MCF 10A (cell line): Measurements from ENCODE around the gene UQCC2. TPM values are rescaled to one million over a fixed set of nuclear protein-coding genes. Genes with fewer than 3 reads are reported as not detected.

Source experiments
- BruUV-seq: library from RNA; stranded (reverse); fragments of 400-500 nt; replicated peaks from 2 replicates; lab custom pipeline; 2021; lab: Mats Ljungman, UMichigan
- CTCF ChIA-PET: fragments of 300-600 bp; sonication (Branson Sonifier 250); formaldehyde crosslinking; extraction: SDS; loops from one replicate; lab custom pipeline; 2021; ENCODE audit warnings: antibody characterized with exemption, inconsistent platforms; lab: Yijun Ruan, JAX
- POLR2A ChIA-PET: fragments of 300-600, 350-650 bp; sonication (Branson Sonifier 250); formaldehyde crosslinking; extraction: SDS; loops from one replicate; lab custom pipeline; 2020; ENCODE audit warnings: antibody characterized with exemption, inconsistent platforms; lab: Yijun Ruan, JAX
- DNase-seq: peaks from one replicate; pipeline ENCODE4 v3.0.0-alpha.2; 2018; ENCODE audit not compliant: unreplicated experiment
- H3K27ac Mint-ChIP-seq: one replicate; pipeline ENCODE4 v1.8.0; 2022; ENCODE audit warnings: mild to moderate bottlenecking, low read depth, mixed read lengths; ENCODE audit not compliant: unreplicated experiment
- H3K27me3 Mint-ChIP-seq: one replicate; pipeline ENCODE4 v1.8.0; 2022; ENCODE audit warnings: mixed read lengths; ENCODE audit not compliant: insufficient read depth, unreplicated experiment
- H3K36me3 Mint-ChIP-seq: one replicate; pipeline ENCODE4 v1.8.0; 2022; ENCODE audit warnings: mild to moderate bottlenecking, moderate library complexity, mixed read lengths; ENCODE audit not compliant: insufficient read depth, unreplicated experiment
- H3K4me1 Mint-ChIP-seq: one replicate; pipeline ENCODE4 v1.8.0; 2022; ENCODE audit warnings: mixed read lengths; ENCODE audit not compliant: insufficient read depth, unreplicated experiment
- H3K4me3 Mint-ChIP-seq: one replicate; pipeline ENCODE4 v1.8.0; 2022; ENCODE audit warnings: mild to moderate bottlenecking, moderate library complexity, mixed read lengths; ENCODE audit not compliant: unreplicated experiment
- H3K9me3 Mint-ChIP-seq: one replicate; pipeline ENCODE4 v1.8.0; 2022; ENCODE audit warnings: mixed read lengths; ENCODE audit not compliant: unreplicated experiment
- CTCF ChIP-seq: fragments of 200-600 bp; IDR thresholded peaks from one replicate; pipeline ENCODE4 v1.8.0; 2022; ENCODE audit warnings: antibody characterized with exemption, mild to moderate bottlenecking; ENCODE audit not compliant: unreplicated experiment
- intact Hi-C: fragments of 100-400 bp; cut with micrococcal nuclease; formaldehyde crosslinking; loops from 2 replicates; pipeline ENCODE4 v1.14.1; 2022
- total RNA-seq: library from RNA; stranded (reverse); gene quantifications from 2 replicates; pipeline ENCODE4 v1.2.3, GENCODE V29; 2022

Gene UQCC2
- total RNA-seq, 1 experiment from 2014 or later = 122 TPM

DNA sequence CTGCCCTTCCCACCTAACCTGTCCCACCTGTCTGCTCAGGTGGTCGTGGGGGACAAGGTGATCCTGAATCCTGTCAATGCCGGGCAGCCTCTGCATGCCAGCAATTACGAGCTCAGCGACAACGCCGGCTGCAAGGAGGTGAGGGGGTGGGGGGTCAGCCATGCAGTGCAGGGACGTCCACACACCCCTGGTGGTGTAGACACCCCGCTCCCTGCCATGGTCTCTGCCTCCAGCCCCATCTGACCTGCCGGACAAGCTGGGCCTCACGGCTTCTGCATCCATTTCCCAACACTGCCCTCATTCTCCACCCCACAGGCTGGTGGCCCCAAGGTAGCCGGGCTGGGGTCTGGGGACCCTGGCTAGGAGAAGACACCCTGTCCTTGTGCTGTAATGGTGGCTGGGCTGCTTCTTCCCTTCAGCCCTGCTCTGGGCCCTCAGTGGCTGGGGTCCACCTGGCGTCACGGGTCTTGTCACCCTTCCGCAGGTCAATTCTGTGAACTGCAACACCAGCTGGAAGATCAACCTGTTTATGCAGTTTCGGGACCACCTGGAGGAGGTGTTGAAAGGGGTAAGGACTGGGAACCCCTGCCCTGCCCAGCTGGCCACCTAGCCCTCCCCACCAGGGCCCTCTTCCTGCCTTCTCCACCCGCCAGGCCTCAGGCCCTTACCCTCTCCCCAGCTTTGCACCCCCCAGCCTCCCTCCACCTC lies 52.4 kb downstream of the UQCC2 start:
- TF ChIP-seq CTCF = no peak
- H3K27ac Mint-ChIP-seq = no peak overlapping the region
- intact Hi-C loops = no loop called here
- BruUV-seq = no TSS peak
- no peak for DNase-seq
- H3K4me3 Mint-ChIP-seq = no peak overlapping the region
- H3K36me3 Mint-ChIP-seq = peaks cover 52% of the 10 kb centered on the region
- ChIA-PET CTCF (interaction anchor here (0.6 kb wide), 2 partner anchors 14 to 135 kb away, joined by 3 read pairs; no protein-coding TSS in a partner anchor), POLR2A (no interaction called here)
- no peaks in the 10 kb centered on the region for H3K9me3 Mint-ChIP-seq
- H3K4me1 Mint-ChIP-seq = no peaks in the 10 kb centered on the region
- H3K27me3 Mint-ChIP-seq = no peaks in the 10 kb centered on the region

GRCh38 chr6:33656844-33657243 lies 54.7 kb downstream of the UQCC2 start:
- H3K4me3 Mint-ChIP-seq = no peak overlapping the region
- H3K4me1 Mint-ChIP-seq = no peaks in the 10 kb centered on the region
- CTCF ChIA-PET = no interaction called here
- intact Hi-C loops = no loop called here
- H3K27ac Mint-ChIP-seq = no peak overlapping the region
- no peaks in the 10 kb centered on the region for H3K27me3 Mint-ChIP-seq
- H3K9me3 Mint-ChIP-seq = no peaks in the 10 kb centered on the region
- no peak for TF ChIP-seq CTCF
- DNase-seq = no peak
- POLR2A ChIA-PET = interaction anchor here (1.5 kb wide), 1 partner anchor 35 kb away, joined by 5 read pairs; no protein-coding TSS in a partner anchor
- H3K36me3 Mint-ChIP-seq = peaks cover 44% of the 10 kb centered on the region
- no TSS peak for BruUV-seq

DNA sequence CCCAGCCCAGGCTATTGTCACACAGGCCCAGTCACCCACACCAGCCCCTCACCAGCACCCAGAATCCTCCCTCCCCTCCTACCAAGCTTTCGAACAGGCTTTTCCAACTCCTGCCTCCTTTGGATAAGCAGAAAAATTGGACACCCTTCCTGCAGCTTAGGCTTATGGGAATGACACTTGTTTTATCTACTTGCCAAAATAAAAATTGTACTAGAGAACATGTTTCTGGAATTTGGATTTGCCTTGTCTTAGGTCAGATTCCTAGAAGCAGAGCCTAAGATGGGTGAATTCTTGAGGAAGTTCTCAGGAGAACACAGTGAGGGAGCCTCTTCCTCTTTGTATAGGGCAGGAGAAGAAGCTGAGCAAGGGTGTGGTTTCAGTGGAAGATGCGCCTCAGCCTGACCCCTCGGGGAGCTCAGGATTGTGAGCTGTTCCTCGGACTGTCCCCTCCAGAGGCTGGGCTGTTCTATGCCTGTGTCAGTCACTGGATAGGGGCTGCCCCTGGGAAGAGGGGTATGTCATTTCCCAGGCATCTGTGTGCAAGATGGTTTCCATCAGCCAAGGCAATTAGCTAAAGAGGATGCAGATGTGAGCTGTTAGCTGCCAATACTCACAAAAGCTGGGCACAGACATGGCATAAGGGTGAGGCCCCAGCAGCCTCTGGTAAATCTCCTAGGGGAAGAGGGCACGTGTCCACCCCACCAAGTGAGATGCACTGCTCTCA lies 56.5 kb downstream of the UQCC2 start:
- Mint-ChIP-seq H3K9me3 (no peaks in the 10 kb centered on the region), H3K27ac (no peak overlapping the region), H3K27me3 (no peaks in the 10 kb centered on the region), H3K4me3 (no peak overlapping the region), H3K4me1 (no peaks in the 10 kb centered on the region), H3K36me3 (peaks cover 43% of the 10 kb centered on the region)
- intact Hi-C loops = no loop called here
- ChIA-PET CTCF (interaction anchor here (1.1 to 1.9 kb wide), 3 partner anchors 12 to 69 kb away, joined by 3 to 7 read pairs (median 5); no protein-coding TSS in a partner anchor), POLR2A (interaction anchor here (0.5 to 0.6 kb wide), 2 partner anchors 245 to 736 kb away, joined by 3 to 4 read pairs; no protein-coding TSS in a partner anchor)
- no peak for TF ChIP-seq CTCF
- no peak for DNase-seq
- no TSS peak for BruUV-seq

DNA sequence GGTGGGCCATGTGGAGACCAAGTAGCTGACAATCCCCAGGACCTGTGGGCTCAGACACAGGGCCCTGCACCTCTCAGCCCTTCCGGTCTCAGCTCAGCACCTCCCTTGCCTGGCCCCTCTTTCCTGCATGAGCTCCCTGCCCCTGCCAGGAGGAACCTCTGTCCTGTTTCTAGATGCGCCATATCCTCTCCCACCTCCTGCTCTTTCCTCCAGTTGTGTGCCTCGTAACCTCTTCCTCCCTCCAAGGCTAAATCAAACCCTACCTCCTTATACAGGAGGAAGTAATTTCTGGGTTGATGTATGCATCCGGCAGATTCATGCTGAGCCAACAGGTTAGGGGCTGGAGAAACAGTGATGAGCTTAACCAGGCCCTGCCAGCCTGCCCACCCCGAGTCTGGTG lies 59.5 kb downstream of the UQCC2 start:
- intact Hi-C loops = no loop called here
- ChIA-PET CTCF (interaction anchor here (0.6 to 1.7 kb wide), 5 partner anchors 20 to 66 kb away, joined by 3 to 6 read pairs (median 3); no protein-coding TSS in a partner anchor), POLR2A (interaction anchor here (1.4 kb wide), 1 partner anchor 10 kb away, joined by 7 read pairs; no protein-coding TSS in a partner anchor)
- Mint-ChIP-seq H3K27ac (no peak overlapping the region), H3K36me3 (peaks cover 46% of the 10 kb centered on the region), H3K9me3 (no peaks in the 10 kb centered on the region), H3K4me1 (no peaks in the 10 kb centered on the region), H3K4me3 (no peak overlapping the region), H3K27me3 (no peaks in the 10 kb centered on the region)
- BruUV-seq = no TSS peak
- no peak for TF ChIP-seq CTCF
- DNase-seq = no peak
